Choroid plexus epithelial cell (primary cell): ENCODE results near the gene MAT2A.

Experiments used
- DNase-seq: peaks from one replicate; pipeline ENCODE4 v3.0.0-alpha.2; 2010; ENCODE audit warnings: low read depth
- H3K4me3 ChIP-seq: 2 replicates; pipeline ENCODE4 v1.5.1; 2011; ENCODE audit warnings: low read depth, mild to moderate bottlenecking, control low read depth, low read length, moderate library complexity
- CTCF ChIP-seq: conservative IDR thresholded peaks from 2 replicates; pipeline ENCODE4 v1.5.1; 2011; ENCODE audit warnings: low read depth, mild to moderate bottlenecking, control low read depth, inconsistent platforms, low read length, moderate library complexity

Gene MAT2A

GRCh38 chr2:85534881-85535280 is 4.1 kb upstream of the MAT2A start:
- H3K4me3 ChIP-seq = no peak overlapping the region
- TF ChIP-seq CTCF = no peak
- DNase-seq = no peak

- no peak for TF ChIP-seq CTCF
- DNase-seq = peak; percentile 60
- no peak overlapping the region for H3K4me3 ChIP-seq
Measured at GRCh38 chr2:85536479-85536878, 2.5 kb upstream of the MAT2A start.

- peak; percentile 41 for DNase-seq
- peak overlapping the region; percentile 98 for H3K4me3 ChIP-seq
- peak; percentile 41 for TF ChIP-seq CTCF
Measured at GRCh38 chr2:85537600-85538506, 1.1 kb upstream of the MAT2A start.

- peak; percentile 74 for DNase-seq
- no peak for TF ChIP-seq CTCF
- H3K4me3 ChIP-seq = peak overlapping the region; percentile 98
Measured at GRCh38 chr2:85539361-85540132, 579 bp downstream of the MAT2A start.

GRCh38 chr2:85540133-85540648 is 1.2 kb downstream of the MAT2A start:
- TF ChIP-seq CTCF = no peak
- H3K4me3 ChIP-seq = peak overlapping the region; percentile 98
- DNase-seq = peak; percentile 43

GRCh38 chr2:85541262-85541661 is 2.3 kb downstream of the MAT2A start:
- peak overlapping the region; percentile 98 for H3K4me3 ChIP-seq
- no peak for DNase-seq
- TF ChIP-seq CTCF = no peak
